GM12878 (cell line): ENCODE results near the gene RAD51B. TPM values are rescaled to one million over a fixed set of nuclear protein-coding genes. Genes with fewer than 3 reads are reported as not detected.

Experiments used
- CUX1 ChIP-seq: IDR thresholded peaks from 2 replicates; pipeline ENCODE4 v1.6.1; 2012; ENCODE audit warnings: improper control_type of control experiment, low read depth, low read length; ENCODE audit not compliant: insufficient replicate concordance
- MYC ChIP-seq: IDR thresholded peaks from 2 replicates; pipeline ENCODE4 v1.6.1; 2011; ENCODE audit warnings: mild to moderate bottlenecking, low read length, moderate library complexity, inconsistent platforms; ENCODE audit not compliant: insufficient read depth, insufficient replicate concordance, insufficient read length, severe bottlenecking
- NR2C2 ChIP-seq: IDR thresholded peaks from 2 replicates; pipeline ENCODE4 v1.6.1; 2011; ENCODE audit warnings: borderline replicate concordance, low read depth; ENCODE audit not compliant: control insufficient read depth, insufficient read length
- RB1 ChIP-seq: fragments of 450-650 bp; formaldehyde crosslinking; IDR thresholded peaks from 2 replicates; pipeline ENCODE4 v1.6.1; 2017; ENCODE audit warnings: mild to moderate bottlenecking, borderline replicate concordance
- YBX1 ChIP-seq: fragments of 450-650 bp; IDR thresholded peaks from 2 replicates; pipeline ENCODE4 v1.6.1; 2016; ENCODE audit warnings: antibody characterized with exemption
- polyA plus RNA-seq, 11 experiments: library from polyadenylated mRNA; depleted of rRNA in 4 of 11; unstranded in 6 of 11; stranded (reverse) in 5 of 11; fragments of >200 nt; fragmentation: Nextera tagmentation in 4 of 11; fragmentation: Illumina TruSeq in 1 of 11; extraction: Ambion mirVana in 4 of 11; extraction: Trizol in 1 of 11; gene quantifications; 1 replicate in 1 of 11; 2 replicates in 10 of 11; pipeline versions ENCODE4 v1.2.1 to v1.2.3, GENCODE V29; 2011 to 2016; ENCODE audit warnings: inconsistent platforms in 2 of 11, missing spikeins in 2 of 11, low read depth in 1 of 11
- total RNA-seq, 4 experiments: library from RNA; depleted of rRNA in 3 of 4; stranded (reverse); fragments of >200 nt in 3 of 4; fragmentation: Illumina TruSeq in 1 of 4; extraction: Trizol in 1 of 4; gene quantifications; 2 replicates each; pipeline versions ENCODE4 v1.2.1 to v1.2.3, GENCODE V29; 2013 to 2021
- TF ChIP-seq, protein P1 (sequence below): IDR thresholded peaks from 2 replicates; pipeline ENCODE4 v1.6.1; 2012; ENCODE audit warnings: low read length, inconsistent platforms
- TF ChIP-seq, protein P2 (sequence below): fragments of 450-650 bp; IDR thresholded peaks from 2 replicates; pipeline ENCODE4 v1.6.1; 2018; ENCODE audit warnings: mild to moderate bottlenecking, low read depth, moderate library complexity; ENCODE audit not compliant: partially characterized antibody

Gene RAD51B
- total and polyA plus RNA-seq, 10 of the 15 experiments (the other 5 are each of a cell fraction or from before 2014, with no cell fraction given), result 9.8 to 26.8 (median 21.3) TPM

- TF ChIP-seq, protein P1, sequence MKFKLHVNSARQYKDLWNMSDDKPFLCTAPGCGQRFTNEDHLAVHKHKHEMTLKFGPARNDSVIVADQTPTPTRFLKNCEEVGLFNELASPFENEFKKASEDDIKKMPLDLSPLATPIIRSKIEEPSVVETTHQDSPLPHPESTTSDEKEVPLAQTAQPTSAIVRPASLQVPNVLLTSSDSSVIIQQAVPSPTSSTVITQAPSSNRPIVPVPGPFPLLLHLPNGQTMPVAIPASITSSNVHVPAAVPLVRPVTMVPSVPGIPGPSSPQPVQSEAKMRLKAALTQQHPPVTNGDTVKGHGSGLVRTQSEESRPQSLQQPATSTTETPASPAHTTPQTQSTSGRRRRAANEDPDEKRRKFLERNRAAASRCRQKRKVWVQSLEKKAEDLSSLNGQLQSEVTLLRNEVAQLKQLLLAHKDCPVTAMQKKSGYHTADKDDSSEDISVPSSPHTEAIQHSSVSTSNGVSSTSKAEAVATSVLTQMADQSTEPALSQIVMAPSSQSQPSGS, result no peak
- TF ChIP-seq MYC, result no peak
- TF ChIP-seq CUX1, result no peak
- TF ChIP-seq NR2C2, result no peak
- TF ChIP-seq, protein P2, sequence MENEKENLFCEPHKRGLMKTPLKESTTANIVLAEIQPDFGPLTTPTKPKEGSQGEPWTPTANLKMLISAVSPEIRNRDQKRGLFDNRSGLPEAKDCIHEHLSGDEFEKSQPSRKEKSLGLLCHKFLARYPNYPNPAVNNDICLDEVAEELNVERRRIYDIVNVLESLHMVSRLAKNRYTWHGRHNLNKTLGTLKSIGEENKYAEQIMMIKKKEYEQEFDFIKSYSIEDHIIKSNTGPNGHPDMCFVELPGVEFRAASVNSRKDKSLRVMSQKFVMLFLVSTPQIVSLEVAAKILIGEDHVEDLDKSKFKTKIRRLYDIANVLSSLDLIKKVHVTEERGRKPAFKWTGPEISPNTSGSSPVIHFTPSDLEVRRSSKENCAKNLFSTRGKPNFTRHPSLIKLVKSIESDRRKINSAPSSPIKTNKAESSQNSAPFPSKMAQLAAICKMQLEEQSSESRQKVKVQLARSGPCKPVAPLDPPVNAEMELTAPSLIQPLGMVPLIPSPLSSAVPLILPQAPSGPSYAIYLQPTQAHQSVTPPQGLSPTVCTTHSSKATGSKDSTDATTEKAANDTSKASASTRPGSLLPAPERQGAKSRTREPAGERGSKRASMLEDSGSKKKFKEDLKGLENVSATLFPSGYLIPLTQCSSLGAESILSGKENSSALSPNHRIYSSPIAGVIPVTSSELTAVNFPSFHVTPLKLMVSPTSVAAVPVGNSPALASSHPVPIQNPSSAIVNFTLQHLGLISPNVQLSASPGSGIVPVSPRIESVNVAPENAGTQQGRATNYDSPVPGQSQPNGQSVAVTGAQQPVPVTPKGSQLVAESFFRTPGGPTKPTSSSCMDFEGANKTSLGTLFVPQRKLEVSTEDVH, result no peak
- TF ChIP-seq RB1, result no peak
- no peak for TF ChIP-seq YBX1
Observed at GRCh38 chr14:68389943-68390342, 570.4 kb downstream of the RAD51B start (continued).
